ENCODE measurements around the gene SEMA3E.

DNA sequence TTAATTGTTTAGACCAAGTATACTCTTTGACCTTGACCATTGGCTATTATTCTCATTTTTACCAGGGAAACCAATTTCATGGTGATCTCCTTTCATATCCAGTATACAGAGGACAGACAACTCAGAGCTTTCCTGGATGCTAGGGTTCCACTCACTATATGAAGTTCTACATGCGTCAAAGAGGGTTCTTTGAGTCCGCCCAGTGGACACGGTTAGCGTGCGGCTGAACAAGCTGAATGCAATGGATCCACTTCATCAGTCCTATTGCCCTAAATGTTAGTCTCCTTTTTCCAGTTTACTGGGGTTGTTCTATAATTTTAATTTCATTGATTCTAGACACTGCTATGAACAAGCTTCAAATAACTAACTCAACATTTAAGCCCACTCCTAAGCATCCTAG is 323.9 kb downstream of the SEMA3E start:
- TF ChIP-seq, protein P1, sequence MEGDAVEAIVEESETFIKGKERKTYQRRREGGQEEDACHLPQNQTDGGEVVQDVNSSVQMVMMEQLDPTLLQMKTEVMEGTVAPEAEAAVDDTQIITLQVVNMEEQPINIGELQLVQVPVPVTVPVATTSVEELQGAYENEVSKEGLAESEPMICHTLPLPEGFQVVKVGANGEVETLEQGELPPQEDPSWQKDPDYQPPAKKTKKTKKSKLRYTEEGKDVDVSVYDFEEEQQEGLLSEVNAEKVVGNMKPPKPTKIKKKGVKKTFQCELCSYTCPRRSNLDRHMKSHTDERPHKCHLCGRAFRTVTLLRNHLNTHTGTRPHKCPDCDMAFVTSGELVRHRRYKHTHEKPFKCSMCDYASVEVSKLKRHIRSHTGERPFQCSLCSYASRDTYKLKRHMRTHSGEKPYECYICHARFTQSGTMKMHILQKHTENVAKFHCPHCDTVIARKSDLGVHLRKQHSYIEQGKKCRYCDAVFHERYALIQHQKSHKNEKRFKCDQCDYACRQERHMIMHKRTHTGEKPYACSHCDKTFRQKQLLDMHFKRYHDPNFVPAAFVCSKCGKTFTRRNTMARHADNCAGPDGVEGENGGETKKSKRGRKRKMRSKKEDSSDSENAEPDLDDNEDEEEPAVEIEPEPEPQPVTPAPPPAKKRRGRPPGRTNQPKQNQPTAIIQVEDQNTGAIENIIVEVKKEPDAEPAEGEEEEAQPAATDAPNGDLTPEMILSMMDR (IDR thresholded peaks at IDR 0.05) = no peak
- no peak for TF ChIP-seq POLR2A (IDR thresholded peaks at IDR 0.05)
